ENCODE data around the gene KANSL1.
"Not testable (repeated sequence)": the region's sequence is repeated elsewhere in the genome, so short reads cannot be mapped to it uniquely, and the experiment has no call there.

KANSL1 gene, protein sequence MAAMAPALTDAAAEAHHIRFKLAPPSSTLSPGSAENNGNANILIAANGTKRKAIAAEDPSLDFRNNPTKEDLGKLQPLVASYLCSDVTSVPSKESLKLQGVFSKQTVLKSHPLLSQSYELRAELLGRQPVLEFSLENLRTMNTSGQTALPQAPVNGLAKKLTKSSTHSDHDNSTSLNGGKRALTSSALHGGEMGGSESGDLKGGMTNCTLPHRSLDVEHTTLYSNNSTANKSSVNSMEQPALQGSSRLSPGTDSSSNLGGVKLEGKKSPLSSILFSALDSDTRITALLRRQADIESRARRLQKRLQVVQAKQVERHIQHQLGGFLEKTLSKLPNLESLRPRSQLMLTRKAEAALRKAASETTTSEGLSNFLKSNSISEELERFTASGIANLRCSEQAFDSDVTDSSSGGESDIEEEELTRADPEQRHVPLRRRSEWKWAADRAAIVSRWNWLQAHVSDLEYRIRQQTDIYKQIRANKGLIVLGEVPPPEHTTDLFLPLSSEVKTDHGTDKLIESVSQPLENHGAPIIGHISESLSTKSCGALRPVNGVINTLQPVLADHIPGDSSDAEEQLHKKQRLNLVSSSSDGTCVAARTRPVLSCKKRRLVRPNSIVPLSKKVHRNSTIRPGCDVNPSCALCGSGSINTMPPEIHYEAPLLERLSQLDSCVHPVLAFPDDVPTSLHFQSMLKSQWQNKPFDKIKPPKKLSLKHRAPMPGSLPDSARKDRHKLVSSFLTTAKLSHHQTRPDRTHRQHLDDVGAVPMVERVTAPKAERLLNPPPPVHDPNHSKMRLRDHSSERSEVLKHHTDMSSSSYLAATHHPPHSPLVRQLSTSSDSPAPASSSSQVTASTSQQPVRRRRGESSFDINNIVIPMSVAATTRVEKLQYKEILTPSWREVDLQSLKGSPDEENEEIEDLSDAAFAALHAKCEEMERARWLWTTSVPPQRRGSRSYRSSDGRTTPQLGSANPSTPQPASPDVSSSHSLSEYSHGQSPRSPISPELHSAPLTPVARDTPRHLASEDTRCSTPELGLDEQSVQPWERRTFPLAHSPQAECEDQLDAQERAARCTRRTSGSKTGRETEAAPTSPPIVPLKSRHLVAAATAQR (N-terminal part only)

DNA sequence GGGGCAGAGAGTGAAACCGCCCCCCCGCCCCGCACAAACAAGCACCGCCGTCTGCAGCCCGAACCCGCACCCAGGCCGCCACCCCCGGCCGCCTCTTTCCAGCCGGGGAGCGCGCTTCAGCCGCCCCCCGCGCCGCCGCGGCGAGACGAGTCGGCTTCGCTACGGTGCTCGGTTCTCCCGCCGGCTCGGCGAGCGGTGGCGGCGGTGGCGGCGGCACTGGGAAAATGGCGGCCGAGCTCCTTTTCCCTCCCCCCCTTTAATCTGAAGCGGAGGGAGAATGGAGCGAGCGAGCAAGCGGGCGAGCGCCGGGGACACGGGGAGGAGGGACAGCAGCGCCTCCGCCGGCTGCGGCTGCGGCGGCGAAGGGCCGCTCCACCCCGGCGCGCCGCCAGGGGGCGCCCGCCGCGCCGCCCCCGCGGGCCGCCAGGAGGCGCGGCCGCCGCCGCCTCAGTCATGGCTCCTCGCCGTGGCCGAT lies at the start of gene KANSL1:
KANSL1 (minus strand) TSS at position 279 of the 475 bp plus-strand sequence. CDS start 21,286 bp downstream, outside the sequence.
- peak; percentile 80 for DNase-seq (ENCODE audit: low read depth)

DNA sequence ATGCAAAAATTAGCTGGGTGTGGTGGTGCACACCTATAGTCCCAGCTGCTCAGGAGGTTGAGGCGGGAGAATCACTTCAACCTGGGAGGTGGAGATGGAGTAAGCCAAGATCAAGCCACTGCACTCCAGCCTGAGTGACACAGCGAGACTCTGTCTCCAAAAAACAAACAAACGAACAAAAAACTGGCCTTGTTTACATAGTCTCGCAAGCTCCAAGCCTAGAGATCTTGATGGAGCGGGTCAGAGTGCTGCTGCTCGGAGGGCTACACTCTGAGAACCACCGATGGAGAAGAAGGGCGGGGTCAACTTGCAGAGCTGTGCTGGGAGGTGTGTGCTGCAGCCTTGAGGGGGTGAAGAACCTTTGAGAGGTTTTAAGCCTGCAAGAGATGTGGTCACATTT lies 38.1 kb upstream of the KANSL1 start:
- not testable (repeated sequence) for DNase-seq (ENCODE audit: low read depth)

DNA sequence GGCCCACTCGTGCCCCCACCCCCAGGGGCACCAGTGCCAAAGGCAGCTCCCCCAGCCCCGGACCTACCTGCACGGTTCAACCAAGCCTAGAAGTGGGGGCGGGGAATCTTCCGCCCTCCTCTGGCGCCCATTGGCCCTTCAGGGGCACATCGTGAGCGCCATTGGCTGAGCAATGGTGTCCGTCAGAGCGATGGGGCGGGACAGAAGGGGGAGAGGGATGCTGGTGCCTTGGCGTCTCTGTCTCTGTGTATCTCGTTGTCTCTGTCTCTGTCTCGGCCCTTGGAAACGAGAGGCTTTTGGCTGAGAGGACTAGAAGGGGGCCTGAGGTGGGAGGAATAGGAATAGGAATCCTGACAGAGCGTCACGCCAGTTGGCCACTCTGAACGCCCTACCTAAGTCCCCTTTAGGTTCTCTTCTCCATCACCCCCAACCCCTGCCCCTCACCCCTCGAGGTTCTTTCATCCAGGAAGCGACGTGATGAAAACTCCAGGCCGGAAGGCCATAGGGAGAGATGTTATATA lies 32.1 kb upstream of the KANSL1 start:
- DNase-seq (ENCODE audit: low read depth): peak; percentile 92

DNA sequence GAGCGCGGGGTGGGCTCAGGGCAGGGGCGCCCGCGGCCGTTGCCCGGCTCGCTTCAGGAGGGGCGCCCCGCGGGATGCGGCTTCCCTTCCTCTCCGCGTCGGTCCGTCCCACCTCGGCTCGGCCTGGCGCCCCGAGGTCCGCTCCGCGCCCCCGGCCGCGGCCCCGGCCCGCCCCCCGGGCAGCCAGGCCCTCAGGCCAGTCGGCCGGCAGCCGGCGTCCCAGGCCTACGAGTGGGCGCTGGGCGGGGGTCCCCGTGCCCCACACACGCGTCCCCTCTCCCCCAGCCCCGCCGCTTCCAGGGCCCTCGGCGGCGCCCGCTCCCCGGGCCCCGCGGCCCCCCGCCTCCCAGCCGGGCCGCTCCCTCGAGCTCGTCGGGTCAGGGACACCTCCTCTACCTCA lies 31.6 kb upstream of the KANSL1 start:
- not testable (repeated sequence) for DNase-seq (ENCODE audit: low read depth)

DNA sequence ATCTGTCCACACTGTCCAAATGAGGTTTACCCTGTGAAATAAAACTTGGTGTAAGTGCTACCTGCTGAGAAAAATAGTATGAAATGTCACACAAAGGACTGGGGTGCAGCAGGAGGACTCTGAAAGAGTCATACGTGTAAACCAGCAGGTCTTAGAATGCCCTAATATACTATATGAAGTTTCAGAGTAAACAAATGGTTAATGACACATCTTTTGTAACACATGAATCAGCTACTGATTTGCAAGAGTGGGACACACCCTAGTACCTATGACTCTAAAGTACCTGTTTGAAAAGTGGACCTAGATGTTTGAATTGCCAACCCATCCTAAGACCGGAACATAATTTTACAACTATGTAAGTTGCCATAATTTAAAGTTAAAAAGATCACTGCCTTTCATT lies 29.8 kb upstream of the KANSL1 start:
- not testable (repeated sequence) for DNase-seq (ENCODE audit: low read depth)

DNA sequence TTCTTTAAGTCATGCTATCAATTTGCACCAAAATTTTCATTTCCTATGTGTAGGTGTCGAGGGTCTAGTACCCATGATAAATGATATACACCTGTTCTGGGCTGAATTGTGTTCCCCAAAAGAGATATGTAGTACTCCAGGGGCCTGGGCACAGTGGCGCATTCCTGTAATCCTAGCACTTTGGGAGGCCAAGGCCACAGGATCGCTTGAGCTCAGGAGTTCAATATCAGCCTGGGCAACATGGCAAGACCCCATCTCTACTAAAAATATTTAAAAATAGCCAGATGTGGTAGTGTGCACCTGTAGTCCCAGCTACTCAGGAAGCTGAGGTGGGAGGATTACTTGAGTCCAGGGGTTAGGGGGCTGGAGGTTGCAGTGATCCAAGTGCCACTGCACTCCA lies 23.5 kb upstream of the KANSL1 start:
- no peak for DNase-seq (ENCODE audit: low read depth)

DNA sequence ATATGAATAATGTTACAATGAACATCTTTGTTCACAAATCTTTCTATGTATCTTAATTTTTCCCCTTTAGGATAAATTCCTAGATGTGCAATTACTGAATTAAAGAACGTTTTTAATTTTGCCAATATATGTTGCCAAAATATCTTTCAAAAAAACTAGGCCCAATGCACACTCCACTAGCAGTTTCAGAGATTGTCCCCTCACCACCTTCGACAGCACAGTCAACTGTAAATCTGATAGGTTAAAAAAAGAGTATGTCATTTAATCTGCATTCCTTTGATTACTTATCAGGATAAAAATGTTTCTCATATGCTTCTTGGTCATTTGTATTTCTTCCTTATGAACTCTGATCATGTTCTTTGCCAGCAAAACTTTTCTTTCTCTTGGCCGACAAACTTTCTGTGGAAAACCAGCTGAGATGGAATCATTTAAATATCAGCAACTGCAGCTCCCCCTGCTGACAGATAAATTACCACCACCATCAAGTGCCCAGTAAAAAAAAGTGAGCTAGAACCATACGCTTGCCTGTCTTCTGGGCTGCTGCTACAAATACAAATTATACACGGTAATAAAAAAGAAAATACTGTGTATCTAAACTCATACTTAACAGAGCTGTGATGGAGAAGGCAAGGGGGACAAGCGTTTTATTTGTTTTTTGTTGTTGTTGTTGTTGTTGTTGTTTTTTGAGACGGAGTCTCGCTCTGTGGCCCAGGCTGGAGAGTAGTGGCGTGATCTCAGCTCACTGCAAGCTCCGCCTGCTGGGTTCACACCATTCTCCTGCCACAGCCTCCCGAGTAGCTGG lies 19.6 kb upstream of the KANSL1 start:
- DNase-seq (ENCODE audit: low read depth): peak; percentile 44

DNA sequence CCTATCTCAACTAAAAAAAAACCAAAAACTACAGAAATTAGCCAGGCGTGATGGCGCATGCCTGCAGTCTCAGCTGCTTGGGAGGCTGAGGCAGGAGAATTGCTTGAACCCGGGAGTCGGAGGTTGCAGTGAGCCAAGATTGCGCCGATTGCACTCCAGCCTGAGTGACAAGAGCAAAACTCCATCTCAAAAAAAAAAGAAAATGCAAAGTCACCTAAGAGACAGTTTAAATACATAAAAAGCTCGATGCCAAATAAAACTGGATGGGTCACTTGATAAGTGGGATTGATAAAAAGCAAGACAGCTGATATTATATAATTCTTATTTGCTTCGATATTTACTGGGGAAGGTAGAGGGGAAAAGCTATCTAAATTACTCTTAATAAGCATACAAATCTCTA lies 15.8 kb upstream of the KANSL1 start:
- DNase-seq (ENCODE audit: low read depth): no peak

DNA sequence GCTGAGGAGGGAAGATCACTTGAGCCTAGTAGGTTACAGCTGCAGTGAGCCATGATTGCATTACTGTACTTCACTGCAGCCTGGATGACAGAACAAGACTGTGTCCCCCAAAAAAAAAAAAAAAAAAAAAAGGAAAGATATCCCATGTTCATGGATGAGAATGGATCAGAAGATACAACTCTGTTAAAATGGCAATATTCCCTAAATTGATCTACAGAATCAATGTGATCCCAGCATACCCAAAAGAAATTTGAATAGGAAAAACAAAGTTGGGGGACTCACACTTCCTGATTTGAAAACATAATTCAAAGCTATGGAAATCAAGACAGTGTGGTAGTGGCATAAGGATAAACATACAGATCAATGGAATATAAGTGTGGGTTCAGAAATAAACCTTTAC lies 12.7 kb upstream of the KANSL1 start:
- no peak for DNase-seq (ENCODE audit: low read depth)

DNA sequence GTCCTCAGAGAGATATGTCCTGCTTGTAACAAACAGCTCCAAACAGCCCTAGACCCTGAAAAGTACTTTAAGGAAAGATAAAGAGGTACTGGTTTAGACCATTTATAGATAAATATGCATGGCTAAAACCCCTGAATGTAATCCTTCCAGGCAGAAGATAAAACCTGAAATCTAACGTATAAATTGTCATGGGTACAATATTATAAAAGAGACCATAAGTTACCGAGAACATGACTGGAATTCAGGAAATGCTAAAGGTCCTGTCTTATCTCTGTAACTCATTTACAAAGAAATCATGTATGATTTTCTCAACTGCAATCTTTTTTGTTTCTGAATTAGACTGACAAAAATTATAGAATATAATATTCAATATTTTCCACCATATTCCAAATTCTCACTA lies 9.2 kb upstream of the KANSL1 start:
- no peak for DNase-seq (ENCODE audit: low read depth)

DNA sequence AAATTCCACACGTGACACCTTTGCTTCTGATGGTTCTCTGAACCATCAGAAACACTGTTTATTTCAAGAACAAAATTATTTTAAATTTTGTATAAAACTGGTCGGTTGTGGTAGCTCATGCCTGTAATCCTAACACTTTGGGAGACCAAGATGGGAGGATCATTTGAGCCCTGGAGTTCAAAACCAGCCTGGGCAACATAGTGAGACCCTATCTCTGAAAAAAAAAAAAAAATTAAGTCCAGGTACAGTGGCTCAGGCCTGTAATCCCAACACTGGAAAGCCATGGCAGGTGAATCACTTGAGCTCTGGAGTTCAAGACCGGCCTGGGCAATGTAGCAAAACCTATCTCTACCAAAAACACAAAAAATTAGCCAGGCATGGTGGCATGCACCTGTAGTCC lies 8.3 kb upstream of the KANSL1 start:
- no peak for DNase-seq (ENCODE audit: low read depth)

DNA sequence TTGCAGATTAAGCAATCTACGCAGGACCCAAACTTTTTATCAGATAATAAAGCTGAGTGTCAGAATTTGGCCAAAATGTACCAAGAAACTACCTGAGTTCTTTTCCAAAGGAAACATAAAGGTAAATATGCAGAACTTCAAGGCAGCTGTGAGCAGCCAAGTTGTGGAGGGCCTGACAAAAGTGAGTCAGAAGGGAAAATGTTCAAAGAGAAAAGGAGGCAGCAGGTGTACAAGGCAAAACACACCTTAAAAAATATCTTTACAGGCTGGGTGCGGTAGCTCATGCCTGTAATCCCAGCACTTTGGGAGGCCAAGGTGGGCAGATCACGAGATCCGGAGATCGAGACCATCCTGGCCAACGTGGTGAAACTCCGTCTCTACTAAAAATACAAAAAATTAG lies 7.0 kb upstream of the KANSL1 start:
- no peak for DNase-seq (ENCODE audit: low read depth)

DNA sequence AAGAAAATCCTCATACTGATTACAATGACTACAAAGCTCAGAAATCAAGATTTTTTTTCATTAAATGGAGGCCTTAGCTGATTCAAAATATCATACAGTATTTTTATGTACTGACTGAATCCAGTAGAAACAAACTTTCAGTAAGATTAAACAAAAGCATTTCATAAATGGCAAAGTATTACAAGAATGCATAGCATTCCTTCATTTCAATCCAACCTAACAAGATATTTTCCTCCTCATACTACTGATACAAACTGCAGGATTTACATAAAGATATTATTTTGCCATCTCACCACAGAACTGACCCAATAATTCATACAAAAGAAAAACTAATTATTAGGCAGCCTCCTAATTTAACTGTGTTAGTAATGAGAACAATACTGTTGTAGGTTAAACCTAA lies 6.2 kb upstream of the KANSL1 start:
- DNase-seq (ENCODE audit: low read depth): no peak

DNA sequence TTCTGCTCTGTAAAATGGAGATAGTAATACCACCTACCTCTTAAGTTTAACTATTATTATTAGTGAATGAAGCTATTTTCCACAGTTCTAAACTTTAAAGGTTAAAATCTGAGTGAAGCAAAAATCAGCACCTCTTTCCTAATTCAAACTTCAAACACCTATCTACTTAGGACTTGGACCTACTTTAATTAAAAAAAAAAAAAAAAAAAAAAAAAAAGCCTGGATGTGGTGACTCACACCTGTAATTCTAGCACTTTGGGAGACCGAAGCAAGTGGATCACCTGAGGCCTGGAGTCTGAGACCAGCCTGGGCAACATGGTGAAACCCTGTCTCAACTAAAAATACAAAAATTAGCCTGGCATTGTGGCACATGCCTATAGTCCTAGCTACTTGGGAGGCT lies 5.0 kb upstream of the KANSL1 start:
- no peak for DNase-seq (ENCODE audit: low read depth)

DNA sequence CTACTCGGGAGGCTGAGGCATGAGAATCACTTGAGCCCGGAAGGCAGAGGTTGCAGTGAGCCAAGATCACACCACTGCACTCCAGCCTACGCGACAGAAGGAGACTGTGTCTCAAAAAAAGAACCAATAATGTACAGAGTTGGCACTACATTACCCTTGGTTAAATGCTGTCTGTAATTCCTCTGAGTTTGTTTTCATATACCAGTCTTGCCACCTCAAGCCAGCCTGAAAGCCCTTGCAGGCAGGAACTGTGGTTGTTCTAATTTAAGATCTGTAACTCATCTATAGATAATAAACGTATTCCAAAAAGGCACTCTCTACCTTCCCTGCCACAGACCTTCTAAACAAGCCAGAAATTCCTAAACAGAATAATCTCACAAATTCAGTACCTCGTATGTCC lies 4.3 kb upstream of the KANSL1 start:
- no peak for DNase-seq (ENCODE audit: low read depth)

DNA sequence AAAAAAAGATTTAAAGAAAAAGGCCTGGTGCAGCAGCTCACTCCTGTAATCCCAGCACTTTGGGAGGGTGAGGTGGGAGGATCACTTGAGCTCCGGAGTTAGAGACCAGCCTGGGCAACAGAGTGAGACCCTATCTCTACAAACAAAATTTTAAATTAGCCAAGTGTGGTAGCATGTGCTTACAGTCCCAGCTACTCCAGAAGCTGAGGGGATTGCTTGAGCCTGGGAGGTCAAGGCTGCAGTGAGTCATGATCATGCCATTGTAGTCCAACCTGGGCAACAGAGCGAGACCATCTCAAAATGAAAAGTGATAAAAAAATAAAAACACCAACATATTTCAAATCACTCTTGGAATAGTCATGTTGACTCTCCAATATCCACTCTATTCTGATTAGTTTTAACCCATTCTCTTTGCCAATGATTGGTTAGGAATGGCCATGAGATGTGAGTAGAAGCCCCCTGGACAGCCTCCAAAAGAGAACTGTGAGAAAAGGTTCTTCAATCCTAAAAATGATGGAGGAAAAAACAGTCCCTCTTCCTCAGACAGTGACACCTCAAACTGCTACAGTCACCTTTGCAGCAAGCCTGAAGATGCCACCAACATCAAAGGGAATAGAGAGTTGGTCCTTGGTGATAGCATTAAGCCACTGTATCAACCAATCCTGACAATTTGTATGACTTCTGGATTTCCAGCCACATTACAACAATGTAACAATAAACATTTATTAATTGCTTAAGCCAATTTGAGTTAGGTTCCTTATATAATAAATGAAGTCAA lies 2.9 kb upstream of the KANSL1 start:
- no peak for DNase-seq (ENCODE audit: low read depth)

DNA sequence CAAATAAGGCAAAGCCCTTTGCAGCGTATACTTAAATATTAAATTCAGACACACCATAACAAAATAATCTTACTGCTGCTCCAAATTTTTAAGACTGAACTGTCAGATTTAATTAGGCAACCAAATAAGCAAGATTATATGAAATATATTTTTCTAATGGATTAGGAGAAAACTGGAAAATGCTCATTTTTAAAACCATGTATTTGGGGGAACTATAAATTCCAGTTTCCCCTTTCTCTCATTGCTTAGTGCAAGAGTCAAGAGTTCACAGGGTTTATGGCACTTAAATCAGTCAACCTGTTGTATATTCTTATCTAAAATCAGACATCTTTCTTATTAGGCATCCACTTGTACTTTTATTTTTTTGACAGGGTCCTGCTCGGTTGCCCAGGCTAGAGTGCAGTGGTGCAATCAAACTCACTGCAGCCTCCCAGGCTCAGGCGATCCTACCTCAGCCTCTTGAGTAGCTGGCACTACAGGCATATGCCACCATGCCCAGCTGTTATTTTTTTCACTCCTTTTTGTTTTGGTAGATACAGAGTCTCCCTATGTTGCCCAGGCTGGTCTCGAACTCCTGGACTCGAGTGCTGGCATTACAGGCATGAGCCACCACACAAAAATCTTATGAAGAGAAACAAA lies 2.1 kb upstream of the KANSL1 start:
- no peak for DNase-seq (ENCODE audit: low read depth)

DNA sequence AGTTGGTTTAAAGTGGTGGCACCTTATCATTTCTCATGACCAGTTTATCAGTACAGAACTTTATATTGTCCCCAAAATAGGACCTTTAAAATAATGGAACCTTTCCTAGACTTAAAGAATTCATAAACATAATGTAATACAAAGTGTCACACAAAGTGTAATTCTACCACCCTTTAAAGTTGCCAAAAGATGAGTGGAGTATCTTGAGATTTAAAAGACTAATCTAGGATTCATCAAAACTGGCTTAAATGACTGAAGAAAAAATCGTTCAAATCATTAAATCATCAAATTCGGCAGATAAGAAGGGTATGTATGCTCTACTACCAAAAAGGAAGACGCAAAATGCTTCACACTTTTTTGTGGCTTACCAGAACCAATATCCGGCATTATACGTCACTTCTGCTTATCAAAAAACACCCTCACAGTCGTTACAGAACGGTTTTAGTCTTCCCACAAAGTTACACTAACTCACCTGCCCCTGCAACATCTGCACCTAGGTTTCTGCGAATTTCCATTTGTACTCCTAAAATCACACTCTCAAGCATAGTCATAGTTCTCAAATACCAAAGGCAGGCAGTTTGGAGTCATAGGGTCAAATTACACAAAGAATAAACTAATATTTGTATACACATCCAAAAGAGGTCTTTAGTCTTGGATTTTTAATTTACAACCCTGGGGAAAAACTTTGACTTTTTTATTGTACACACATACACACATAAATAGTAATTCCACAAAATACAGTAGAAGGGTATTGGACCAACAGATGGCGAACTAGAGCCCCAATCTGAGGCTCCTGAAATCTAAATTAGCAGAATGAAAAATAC lies 1.4 kb upstream of the KANSL1 start:
- no peak for DNase-seq (ENCODE audit: low read depth)
